CD14-positive monocyte (primary cell): Measurements from ENCODE around the gene GRIK5. TPM values are rescaled to one million over a fixed set of nuclear protein-coding genes. Genes with fewer than 3 reads are reported as not detected.

Experiments used
- DNase-seq, 3 donors: peaks; one replicate each; pipeline ENCODE4 v3.0.0-alpha.2; 2011 to 2022
- H2AFZ ChIP-seq: 2 replicates; pipeline ENCODE4 v1.6.0; 2012; ENCODE audit warnings: mild to moderate bottlenecking, low read depth, low read length, inconsistent platforms; ENCODE audit not compliant: insufficient read depth, poor library complexity, severe bottlenecking
- H3K27ac ChIP-seq, 2 donors: 1 replicate in 1 of 2; 2 replicates in 1 of 2; pipeline ENCODE4 v1.5.1; 2012 to 2013; ENCODE audit warnings: low read length in 2 of 2, control low read depth in 1 of 2, inconsistent platforms in 1 of 2, low read depth in 1 of 2, mild to moderate bottlenecking in 1 of 2
- H3K27me3 ChIP-seq, 2 donors: one replicate each; pipeline versions ENCODE4 v1.6.0 to v1.6.1; 2011 to 2013; ENCODE audit warnings: low read length in 2 of 2; ENCODE audit not compliant: control insufficient read depth in 2 of 2, insufficient read depth in 2 of 2
- H3K36me3 ChIP-seq, 2 donors: replicated peaks in 1 of 2; 1 replicate in 1 of 2; 2 replicates in 1 of 2; pipeline versions ENCODE4 v1.5.1 to v1.6.1; 2012 to 2013; ENCODE audit warnings: low read length in 2 of 2, control low read depth in 1 of 2, inconsistent platforms in 1 of 2, mild to moderate bottlenecking in 1 of 2; ENCODE audit not compliant: insufficient read depth in 2 of 2, control insufficient read depth in 1 of 2
- H3K4me1 ChIP-seq, 2 donors: 1 replicate in 1 of 2; 2 replicates in 1 of 2; pipeline versions ENCODE4 v1.5.1 to v1.6.1; 2012 to 2013; ENCODE audit warnings: low read length in 2 of 2, control low read depth in 1 of 2, inconsistent platforms in 1 of 2, mild to moderate bottlenecking in 1 of 2, moderate library complexity in 1 of 2; ENCODE audit not compliant: insufficient read depth in 2 of 2, control insufficient read depth in 1 of 2
- H3K4me2 ChIP-seq: replicated peaks from 2 replicates; pipeline ENCODE3; 2012; ENCODE audit warnings: low read length, moderate library complexity, mild to moderate bottlenecking; ENCODE audit not compliant: poor library complexity, severe bottlenecking; ENCODE audit errors: extremely low read depth
- H3K4me3 ChIP-seq, 3 experiments: fragments of 200-600 bp in 1 of 3; sonication (generic) in 1 of 3; replicated peaks in 1 of 3; 1 replicate in 2 of 3; 2 replicates in 1 of 3; pipeline ENCODE4 v1.5.1; 2011 to 2013; ENCODE audit warnings: low read length in 3 of 3, mild to moderate bottlenecking in 3 of 3, control low read depth in 2 of 3, low read depth in 2 of 3, inconsistent platforms in 1 of 3, moderate library complexity in 1 of 3
- H3K79me2 ChIP-seq: 2 replicates; pipeline ENCODE4 v1.6.0; 2012; ENCODE audit warnings: mild to moderate bottlenecking, control low read depth, inconsistent platforms, low read length, moderate library complexity; ENCODE audit not compliant: insufficient read depth
- H3K9ac ChIP-seq: 2 replicates; pipeline ENCODE4 v1.6.0; 2017; ENCODE audit warnings: low read length, mild to moderate bottlenecking; ENCODE audit not compliant: insufficient read depth, poor library complexity, severe bottlenecking
- H3K9me3 ChIP-seq, 2 donors: replicated peaks in 1 of 2; 1 replicate in 1 of 2; 2 replicates in 1 of 2; pipeline versions ENCODE4 v1.5.1 to v1.6.1; 2012 to 2013; ENCODE audit warnings: low read length in 2 of 2, control low read depth in 1 of 2; ENCODE audit not compliant: control insufficient read depth in 1 of 2, insufficient read depth in 1 of 2
- H4K20me1 ChIP-seq: 2 replicates; pipeline ENCODE4 v1.6.0; 2012; ENCODE audit warnings: mild to moderate bottlenecking, low read length, control low read depth, moderate library complexity; ENCODE audit not compliant: insufficient read depth
- H3K27ac Mint-ChIP-seq, 7 donors: one replicate each; pipeline ENCODE4 v1.8.0; 2020; ENCODE audit warnings: mild to moderate bottlenecking in 7 of 7, mixed read lengths in 7 of 7, moderate library complexity in 6 of 7, inconsistent platforms in 2 of 7
- H3K27me3 Mint-ChIP-seq, 3 donors: one replicate each; pipeline ENCODE4 v1.8.0; 2021 to 2022; ENCODE audit warnings: low read depth in 3 of 3, mild to moderate bottlenecking in 3 of 3, mixed read lengths in 3 of 3, moderate library complexity in 3 of 3, inconsistent platforms in 1 of 3
- H3K36me3 Mint-ChIP-seq, 2 donors: one replicate each; pipeline ENCODE4 v1.8.0; 2020; ENCODE audit warnings: mixed read lengths in 2 of 2, inconsistent platforms in 1 of 2, mild to moderate bottlenecking in 1 of 2
- H3K4me1 Mint-ChIP-seq: one replicate; pipeline ENCODE4 v1.8.0; 2020; ENCODE audit warnings: mild to moderate bottlenecking, mixed read lengths
- H3K4me3 Mint-ChIP-seq, 2 donors: one replicate each; pipeline ENCODE4 v1.8.0; 2020; ENCODE audit warnings: mild to moderate bottlenecking in 2 of 2, mixed read lengths in 2 of 2, moderate library complexity in 1 of 2
- H3K9me3 Mint-ChIP-seq, 7 donors: one replicate each; pipeline ENCODE4 v1.8.0; 2020 to 2022; ENCODE audit warnings: mixed read lengths in 7 of 7, mild to moderate bottlenecking in 6 of 7, moderate library complexity in 6 of 7, inconsistent platforms in 2 of 7
- WGBS: methylation state at CpG from one replicate; pipeline ENCODE4 v1.1.5; 2013; ENCODE audit warnings: missing lambda C conversion rate; ENCODE audit not compliant: insufficient coverage; 5-methylcytosine and 5-hydroxymethylcytosine counted together
- intact Hi-C, 2 donors: fragments of 100-400 bp; cut with micrococcal nuclease; formaldehyde crosslinking; loops; one replicate each; pipeline versions ENCODE4 v1.15.0 to v1.15.1; 2023
- polyA plus RNA-seq, 3 donors: library from polyadenylated mRNA; depleted of rRNA in 1 of 3; unstranded in 2 of 3; stranded (reverse) in 1 of 3; fragments of 300-500 nt in 2 of 3; fragments of >200 nt in 1 of 3; fragmentation: Illumina TruSeq in 2 of 3; gene quantifications; 1 replicate in 2 of 3; 2 replicates in 1 of 3; pipeline ENCODE4 v1.2.3, GENCODE V29; 2012 to 2021
- TF ChIP-seq, protein P1 (sequence below): fragments of 200-600 bp; IDR thresholded peaks from one replicate; pipeline ENCODE4 v1.8.0; 2022; ENCODE audit warnings: antibody characterized with exemption, mild to moderate bottlenecking

GRIK5 gene
- polyA plus RNA-seq, 3 donors = 0.12 to 0.28 TPM; not detected in 1

DNA sequence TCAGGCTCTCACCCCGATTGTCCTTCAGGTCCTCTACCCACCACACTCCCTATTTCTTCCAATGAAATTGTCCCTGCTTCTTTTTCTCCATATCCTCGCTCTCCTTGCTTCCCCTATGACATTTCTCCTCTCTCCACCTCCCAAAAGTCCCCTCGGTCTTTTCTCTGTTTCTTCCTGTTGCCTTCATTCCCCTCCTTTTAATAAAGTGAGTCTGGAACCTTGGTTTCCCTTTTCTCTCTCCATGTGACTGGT, 5.3 kb upstream of the GRIK5 start:
- TF ChIP-seq, protein P1, sequence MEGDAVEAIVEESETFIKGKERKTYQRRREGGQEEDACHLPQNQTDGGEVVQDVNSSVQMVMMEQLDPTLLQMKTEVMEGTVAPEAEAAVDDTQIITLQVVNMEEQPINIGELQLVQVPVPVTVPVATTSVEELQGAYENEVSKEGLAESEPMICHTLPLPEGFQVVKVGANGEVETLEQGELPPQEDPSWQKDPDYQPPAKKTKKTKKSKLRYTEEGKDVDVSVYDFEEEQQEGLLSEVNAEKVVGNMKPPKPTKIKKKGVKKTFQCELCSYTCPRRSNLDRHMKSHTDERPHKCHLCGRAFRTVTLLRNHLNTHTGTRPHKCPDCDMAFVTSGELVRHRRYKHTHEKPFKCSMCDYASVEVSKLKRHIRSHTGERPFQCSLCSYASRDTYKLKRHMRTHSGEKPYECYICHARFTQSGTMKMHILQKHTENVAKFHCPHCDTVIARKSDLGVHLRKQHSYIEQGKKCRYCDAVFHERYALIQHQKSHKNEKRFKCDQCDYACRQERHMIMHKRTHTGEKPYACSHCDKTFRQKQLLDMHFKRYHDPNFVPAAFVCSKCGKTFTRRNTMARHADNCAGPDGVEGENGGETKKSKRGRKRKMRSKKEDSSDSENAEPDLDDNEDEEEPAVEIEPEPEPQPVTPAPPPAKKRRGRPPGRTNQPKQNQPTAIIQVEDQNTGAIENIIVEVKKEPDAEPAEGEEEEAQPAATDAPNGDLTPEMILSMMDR = no peak
- no peak for DNase-seq
- Histone ChIP-seq H4K20me1 (peaks cover 34% of the 10 kb centered on the region), H3K36me3 (peaks cover 20 to 21% of the 10 kb centered on the region in 2 donors), H3K27ac (peak overlapping the region; percentile 91 to 97), H3K9me3 (no peaks in the 10 kb centered on the region), H3K4me1 (peaks cover 20 to 27% of the 10 kb centered on the region in 2 donors), H3K79me2 (peaks cover 39% of the 10 kb centered on the region), H3K27me3 (peaks cover 0 to 3% of the 10 kb centered on the region in 2 donors), H3K4me2 (peak overlapping the region; percentile 89), H3K9ac (peak overlapping the region; percentile 88), H3K4me3 (peak overlapping the region; percentile 59 to 82 (median 65)), H2AFZ (peak overlapping the region; percentile 79)
- Mint-ChIP-seq H3K36me3 (peaks cover 23% of the 10 kb centered on the region in 2 donors), H3K4me3 (peak overlapping the region; percentile 96 to 100), H3K27ac (peak overlapping the region; percentile 99 to 100 (median 100)), H3K4me1 (peaks cover 31% of the 10 kb centered on the region), H3K27me3 (peaks cover 0 to 9% (median 8%) of the 10 kb centered on the region in 3 donors), H3K9me3 (peaks cover 0 to 3% (median 0%) of the 10 kb centered on the region in 7 donors)
- 3% methylated on average over 3 of the region's 3 CpGs for WGBS
- intact Hi-C loops = no loop called here

DNA sequence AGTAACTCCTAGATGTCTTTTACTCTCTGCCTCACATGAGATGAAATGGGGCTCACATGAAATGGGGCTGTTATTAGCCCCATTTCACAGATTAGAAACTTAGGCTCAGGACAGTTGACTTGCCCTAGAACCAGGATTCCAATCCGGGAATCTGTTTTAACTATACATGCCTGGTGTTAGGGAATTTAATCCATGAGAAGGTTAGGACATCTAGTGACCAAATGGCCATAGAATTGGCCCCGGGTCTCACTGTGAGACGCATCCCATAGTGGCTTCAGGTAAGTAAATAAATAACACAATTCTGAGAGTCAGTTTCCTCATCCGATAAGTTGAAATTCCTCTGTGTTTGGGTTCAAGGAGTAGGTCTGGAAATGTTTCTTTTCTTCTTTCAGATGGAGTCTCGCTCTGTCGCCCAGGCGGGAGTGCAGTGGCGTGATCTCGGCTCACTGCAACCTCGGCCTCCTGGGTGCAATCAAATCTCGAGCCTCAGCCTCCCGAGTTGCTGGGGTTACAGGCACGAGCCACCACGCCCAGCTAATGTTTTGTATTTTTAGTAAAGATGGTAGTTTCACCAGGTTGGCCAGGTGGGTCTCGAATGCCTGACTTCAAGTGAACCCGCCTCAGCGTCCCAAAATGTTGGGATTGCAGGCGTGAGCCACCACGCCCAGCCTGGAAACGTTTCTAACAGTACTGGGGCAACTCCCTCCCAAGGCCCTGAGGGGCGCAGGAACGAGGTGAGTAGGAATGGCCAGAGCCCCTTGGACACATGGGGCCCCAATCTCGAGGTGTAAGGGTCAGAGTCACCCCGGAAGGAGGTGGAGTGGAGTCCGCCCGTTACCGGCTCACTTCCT, 4.7 kb upstream of the GRIK5 start:
- peak overlapping the region; percentile 79 for H2AFZ ChIP-seq
- H3K27ac ChIP-seq = peak overlapping the region; percentile 91 to 97
- Mint-ChIP-seq H3K27ac (peak overlapping the region; percentile 99 to 100 (median 100)), H3K9me3 (peaks cover 0 to 3% (median 0%) of the 10 kb centered on the region in 7 donors), H3K4me3 (peak overlapping the region; percentile 96 to 100), H3K36me3 (peaks cover 17 to 18% of the 10 kb centered on the region in 2 donors), H3K27me3 (peaks cover 0 to 12% (median 11%) of the 10 kb centered on the region in 3 donors), H3K4me1 (peaks cover 32% of the 10 kb centered on the region)
- peak overlapping the region; percentile 59 to 82 (median 65) for H3K4me3 ChIP-seq
- TF ChIP-seq, protein P1 = no peak
- peaks cover 24 to 32% of the 10 kb centered on the region in 2 donors for H3K4me1 ChIP-seq
- H3K9ac ChIP-seq = peak overlapping the region; percentile 88
- peak overlapping the region; percentile 89 for H3K4me2 ChIP-seq
- peaks cover 0 to 6% of the 10 kb centered on the region in 2 donors for H3K27me3 ChIP-seq
- no peaks in the 10 kb centered on the region for H3K9me3 ChIP-seq
- peaks cover 29% of the 10 kb centered on the region for H4K20me1 ChIP-seq
- intact Hi-C loops = no loop called here
- peak; percentile 46 to 58 (median 47) for DNase-seq
- H3K79me2 ChIP-seq = peaks cover 35% of the 10 kb centered on the region
- H3K36me3 ChIP-seq = peaks cover 15 to 16% of the 10 kb centered on the region in 2 donors
- 68% methylated on average over 15 of the region's 27 CpGs for WGBS
